Adrenal gland (tissue), 5 donors: ENCODE results near the gene SMARCE1.

Experiments used
- POLR2A ChIP-seq, 2 donors: fragments of 450-650 bp; IDR thresholded peaks; one replicate each; pipeline ENCODE4 v1.6.1; 2017; ENCODE audit warnings: antibody characterized with exemption in 2 of 2, mild to moderate bottlenecking in 2 of 2, moderate library complexity in 1 of 2
- TF ChIP-seq, protein P1 (sequence below), 6 experiments: fragments of 450-650 bp in 4 of 6; fragments of 200-600 bp in 2 of 6; sonication (generic) in 1 of 6; IDR thresholded peaks; 1 replicate in 5 of 6; 2 replicates in 1 of 6; pipeline versions ENCODE4 v1.5.1 to v1.8.0; 2016 to 2021; ENCODE audit warnings: antibody characterized with exemption in 6 of 6, mild to moderate bottlenecking in 2 of 6, moderate library complexity in 1 of 6
- donor health status: DM: no; HTN: no; CAD: no.

DNA sequence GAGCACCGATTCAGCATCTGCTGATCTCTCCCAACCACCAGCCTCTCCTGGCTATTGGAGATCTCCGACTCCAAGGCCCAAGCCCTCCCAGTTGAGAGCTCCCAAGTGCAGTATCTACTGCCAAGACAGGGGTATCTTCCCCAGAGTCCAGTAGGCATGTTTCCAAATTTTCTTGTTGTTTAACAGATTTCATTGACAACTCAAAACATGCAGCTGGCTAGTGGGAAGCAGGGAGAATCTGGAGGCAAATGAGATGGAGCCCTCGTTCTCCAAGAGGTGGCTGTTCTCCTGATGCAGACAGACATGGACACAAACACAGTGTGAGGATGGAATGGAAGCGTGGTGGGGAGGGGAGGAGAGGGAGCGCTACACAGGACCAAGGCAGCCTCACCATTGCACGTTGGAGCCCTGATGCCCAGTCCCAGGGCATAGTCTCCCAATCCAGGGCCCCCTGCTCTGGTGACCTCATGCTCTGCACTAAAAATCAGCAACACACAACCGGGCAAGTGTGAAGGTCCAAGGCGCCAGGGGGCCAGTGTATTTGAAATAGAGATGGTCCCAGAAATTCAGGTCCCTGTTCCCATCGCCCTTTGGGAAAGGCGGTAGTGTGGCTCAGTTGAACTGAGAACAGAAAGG, 31.7 kb downstream of the SMARCE1 start:
- TF ChIP-seq, protein P1, sequence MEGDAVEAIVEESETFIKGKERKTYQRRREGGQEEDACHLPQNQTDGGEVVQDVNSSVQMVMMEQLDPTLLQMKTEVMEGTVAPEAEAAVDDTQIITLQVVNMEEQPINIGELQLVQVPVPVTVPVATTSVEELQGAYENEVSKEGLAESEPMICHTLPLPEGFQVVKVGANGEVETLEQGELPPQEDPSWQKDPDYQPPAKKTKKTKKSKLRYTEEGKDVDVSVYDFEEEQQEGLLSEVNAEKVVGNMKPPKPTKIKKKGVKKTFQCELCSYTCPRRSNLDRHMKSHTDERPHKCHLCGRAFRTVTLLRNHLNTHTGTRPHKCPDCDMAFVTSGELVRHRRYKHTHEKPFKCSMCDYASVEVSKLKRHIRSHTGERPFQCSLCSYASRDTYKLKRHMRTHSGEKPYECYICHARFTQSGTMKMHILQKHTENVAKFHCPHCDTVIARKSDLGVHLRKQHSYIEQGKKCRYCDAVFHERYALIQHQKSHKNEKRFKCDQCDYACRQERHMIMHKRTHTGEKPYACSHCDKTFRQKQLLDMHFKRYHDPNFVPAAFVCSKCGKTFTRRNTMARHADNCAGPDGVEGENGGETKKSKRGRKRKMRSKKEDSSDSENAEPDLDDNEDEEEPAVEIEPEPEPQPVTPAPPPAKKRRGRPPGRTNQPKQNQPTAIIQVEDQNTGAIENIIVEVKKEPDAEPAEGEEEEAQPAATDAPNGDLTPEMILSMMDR (IDR thresholded peaks at IDR 0.05), result no peak
- no peak for TF ChIP-seq POLR2A (IDR thresholded peaks at IDR 0.05)
